HEK293 (cell line): Measurements from ENCODE around the gene STX10.

Experiments
- CTCF ChIA-PET: fragments of 350-600 bp; formaldehyde crosslinking; extraction: SDS; loops from one replicate; lab custom pipeline; 2021; ENCODE audit warnings: antibody characterized with exemption; lab: Yijun Ruan, JAX
- POLR2A ChIA-PET: fragments of 300-600 bp; formaldehyde crosslinking; extraction: SDS; loops from one replicate; lab custom pipeline; 2020; ENCODE audit warnings: antibody characterized with exemption, inconsistent platforms; lab: Yijun Ruan, JAX
- H3K27ac ChIP-seq: fragments of 200-500 bp; sonication (Bioruptor generic); 2 replicates; pipeline ENCODE4 v1.5.1; 2014; ENCODE audit warnings: low read depth, low read length, control low read depth, inconsistent platforms; ENCODE audit errors: extremely low read depth
- H3K36me3 ChIP-seq, 2 experiments: fragments of 200-500 bp in 1 of 2; sonication (Bioruptor generic) in 1 of 2; 1 replicate in 1 of 2; 2 replicates in 1 of 2; pipeline ENCODE4 v1.5.1; 2014 to 2017; ENCODE audit warnings: inconsistent platforms in 2 of 2, low read length in 2 of 2; ENCODE audit not compliant: control insufficient read depth in 2 of 2, insufficient read depth in 1 of 2
- H3K4me1 ChIP-seq: fragments of 200-500 bp; sonication (Bioruptor generic); 2 replicates; pipeline ENCODE4 v1.5.1; 2014; ENCODE audit warnings: mild to moderate bottlenecking, low read length, inconsistent platforms; ENCODE audit not compliant: control insufficient read depth, insufficient read depth
- H3K4me3 ChIP-seq: 2 replicates; pipeline ENCODE4 v1.5.1; 2011; ENCODE audit warnings: low read depth, mild to moderate bottlenecking, control low read depth, low read length, moderate library complexity
- H3K9me3 ChIP-seq: fragments of 200-500 bp; sonication (Bioruptor generic); 2 replicates; pipeline ENCODE4 v1.5.1; 2014; ENCODE audit warnings: low read depth, low read length, inconsistent platforms; ENCODE audit not compliant: control insufficient read depth, insufficient read depth
- GLIS2 ChIP-seq: fragments of 450-650 bp; formaldehyde crosslinking; IDR thresholded peaks from 2 replicates; pipeline ENCODE4 v1.5.1; 2016; ENCODE audit warnings: missing biosample characterization, missing genetic modification characterization
- HOXC10 ChIP-seq: sonication (generic); formaldehyde crosslinking; IDR thresholded peaks from 2 replicates; pipeline ENCODE4 v1.8.1; 2023; ENCODE audit warnings: mild to moderate bottlenecking, missing genetic modification reagents
- IKZF3 ChIP-seq: fragments of 450-650 bp; IDR thresholded peaks from 2 replicates; pipeline ENCODE4 v1.5.0; 2018; ENCODE audit warnings: missing biosample characterization, mild to moderate bottlenecking, missing genetic modification characterization, moderate library complexity
- KLF10 ChIP-seq: fragments of 450-650 bp; IDR thresholded peaks from 2 replicates; pipeline ENCODE4 v1.5.1; 2018; ENCODE audit warnings: missing biosample characterization, mild to moderate bottlenecking, missing genetic modification characterization
- KLF9 ChIP-seq: fragments of 450-650 bp; formaldehyde crosslinking; IDR thresholded peaks from 2 replicates; pipeline ENCODE4 v1.5.1; 2016; ENCODE audit warnings: missing biosample characterization, missing genetic modification characterization, low read depth
- PRDM1 ChIP-seq: fragments of 450-650 bp; formaldehyde crosslinking; IDR thresholded peaks from 2 replicates; pipeline ENCODE4; 2016; ENCODE audit warnings: missing biosample characterization, missing genetic modification characterization
- ZBTB20 ChIP-seq: fragments of 450-650 bp; formaldehyde crosslinking; IDR thresholded peaks from 2 replicates; pipeline ENCODE4 v1.5.1; 2016; ENCODE audit warnings: missing biosample characterization, missing genetic modification characterization
- ZBTB8A ChIP-seq: fragments of 450-650 bp; formaldehyde crosslinking; IDR thresholded peaks from 2 replicates; pipeline ENCODE4 v1.5.1; 2016; ENCODE audit warnings: missing biosample characterization, missing genetic modification characterization
- ZNF10 ChIP-seq: fragments of 450-650 bp; formaldehyde crosslinking; IDR thresholded peaks from 2 replicates; pipeline ENCODE4 v1.5.1; 2017; ENCODE audit warnings: missing biosample characterization, missing genetic modification characterization
- ZNF112 ChIP-seq: fragments of 450-650 bp; formaldehyde crosslinking; IDR thresholded peaks from 2 replicates; pipeline ENCODE4 v1.5.0; 2017; ENCODE audit warnings: missing biosample characterization, missing genetic modification characterization
- ZNF140 ChIP-seq: fragments of 450-650 bp; formaldehyde crosslinking; IDR thresholded peaks from 2 replicates; pipeline ENCODE4 v1.5.1; 2016; ENCODE audit warnings: missing biosample characterization, missing genetic modification characterization
- ZNF169 ChIP-seq: fragments of 450-650 bp; formaldehyde crosslinking; IDR thresholded peaks from 2 replicates; pipeline ENCODE4 v1.5.1; 2016; ENCODE audit warnings: missing biosample characterization, missing genetic modification characterization
- ZNF184 ChIP-seq: fragments of 450-650 bp; IDR thresholded peaks from 2 replicates; pipeline ENCODE4 v1.5.1; 2018; ENCODE audit warnings: missing biosample characterization, mild to moderate bottlenecking, missing genetic modification characterization
- ZNF211 ChIP-seq: fragments of 450-650 bp; formaldehyde crosslinking; IDR thresholded peaks from 2 replicates; pipeline ENCODE4 v1.5.1; 2016; ENCODE audit warnings: low read depth, missing biosample characterization, missing genetic modification characterization
- ZNF292 ChIP-seq: fragments of 450-650 bp; formaldehyde crosslinking; IDR thresholded peaks from 2 replicates; pipeline ENCODE4 v1.5.1; 2016; ENCODE audit warnings: low read depth, missing biosample characterization, missing genetic modification characterization, borderline replicate concordance
- ZNF335 ChIP-seq: fragments of 450-650 bp; formaldehyde crosslinking; conservative IDR thresholded peaks from 2 replicates; pipeline ENCODE4 v1.5.1; 2016; ENCODE audit warnings: missing biosample characterization, missing genetic modification characterization
- ZNF350 ChIP-seq: fragments of 450-650 bp; formaldehyde crosslinking; IDR thresholded peaks from 2 replicates; pipeline ENCODE4 v1.5.0; 2017; ENCODE audit warnings: missing biosample characterization, mild to moderate bottlenecking, missing genetic modification characterization
- ZNF354C ChIP-seq: fragments of 450-650 bp; formaldehyde crosslinking; IDR thresholded peaks from 2 replicates; pipeline ENCODE4 v1.5.1; 2016; ENCODE audit warnings: missing biosample characterization, missing genetic modification characterization, low read depth, borderline replicate concordance
- ZNF37A ChIP-seq: fragments of 450-650 bp; IDR thresholded peaks from 2 replicates; pipeline ENCODE4 v1.5.1; 2018; ENCODE audit warnings: missing biosample characterization, missing genetic modification characterization
- ZNF473 ChIP-seq: fragments of 450-650 bp; formaldehyde crosslinking; IDR thresholded peaks from 2 replicates; pipeline ENCODE4 v1.5.1; 2017; ENCODE audit warnings: missing biosample characterization, missing genetic modification characterization
- ZNF514 ChIP-seq: fragments of 450-650 bp; formaldehyde crosslinking; IDR thresholded peaks from 2 replicates; pipeline ENCODE4 v1.5.1; 2016; ENCODE audit warnings: missing biosample characterization, missing genetic modification characterization
- ZNF561 ChIP-seq: fragments of 450-650 bp; IDR thresholded peaks from 2 replicates; pipeline ENCODE4 v1.5.1; 2018; ENCODE audit warnings: missing biosample characterization, missing genetic modification characterization, borderline replicate concordance
- ZNF571 ChIP-seq: fragments of 450-650 bp; formaldehyde crosslinking; IDR thresholded peaks from 2 replicates; pipeline ENCODE4 v1.5.0; 2017; ENCODE audit warnings: missing biosample characterization, missing genetic modification characterization
- ZNF600 ChIP-seq: fragments of 450-650 bp; formaldehyde crosslinking; IDR thresholded peaks from 2 replicates; pipeline ENCODE4 v1.5.1; 2016; ENCODE audit warnings: missing biosample characterization, missing genetic modification characterization
- ZNF624 ChIP-seq: fragments of 450-650 bp; formaldehyde crosslinking; IDR thresholded peaks from 2 replicates; pipeline ENCODE4 v1.5.1; 2017; ENCODE audit warnings: missing biosample characterization, missing genetic modification characterization
- ZNF76 ChIP-seq: fragments of 450-650 bp; formaldehyde crosslinking; IDR thresholded peaks from 2 replicates; pipeline ENCODE4; 2016; ENCODE audit warnings: low read depth, missing biosample characterization, missing genetic modification characterization, borderline replicate concordance
- ZNF768 ChIP-seq: fragments of 450-650 bp; formaldehyde crosslinking; IDR thresholded peaks from 2 replicates; pipeline ENCODE4 v1.5.1; 2018; ENCODE audit warnings: missing biosample characterization, mild to moderate bottlenecking, missing genetic modification characterization
- ZNF777 ChIP-seq: fragments of 450-650 bp; formaldehyde crosslinking; IDR thresholded peaks from 2 replicates; pipeline ENCODE4 v1.5.1; 2017; ENCODE audit warnings: missing biosample characterization, missing genetic modification characterization, borderline replicate concordance
- TF ChIP-seq, protein P1 (sequence below): fragments of 450-650 bp; IDR thresholded peaks from 2 replicates; pipeline ENCODE4 v1.5.1; 2018; ENCODE audit warnings: missing biosample characterization, missing genetic modification characterization
- TF ChIP-seq, protein P2 (sequence below): fragments of 450-650 bp; formaldehyde crosslinking; IDR thresholded peaks from 2 replicates; pipeline ENCODE4 v1.5.1; 2016; ENCODE audit warnings: missing biosample characterization, missing genetic modification characterization, borderline replicate concordance
- TF ChIP-seq, protein P3 (sequence below): fragments of 450-650 bp; formaldehyde crosslinking; IDR thresholded peaks from 2 replicates; pipeline ENCODE4 v1.5.1; 2017; ENCODE audit warnings: missing biosample characterization, mild to moderate bottlenecking, missing genetic modification characterization, moderate library complexity

The STX10 gene

DNA sequence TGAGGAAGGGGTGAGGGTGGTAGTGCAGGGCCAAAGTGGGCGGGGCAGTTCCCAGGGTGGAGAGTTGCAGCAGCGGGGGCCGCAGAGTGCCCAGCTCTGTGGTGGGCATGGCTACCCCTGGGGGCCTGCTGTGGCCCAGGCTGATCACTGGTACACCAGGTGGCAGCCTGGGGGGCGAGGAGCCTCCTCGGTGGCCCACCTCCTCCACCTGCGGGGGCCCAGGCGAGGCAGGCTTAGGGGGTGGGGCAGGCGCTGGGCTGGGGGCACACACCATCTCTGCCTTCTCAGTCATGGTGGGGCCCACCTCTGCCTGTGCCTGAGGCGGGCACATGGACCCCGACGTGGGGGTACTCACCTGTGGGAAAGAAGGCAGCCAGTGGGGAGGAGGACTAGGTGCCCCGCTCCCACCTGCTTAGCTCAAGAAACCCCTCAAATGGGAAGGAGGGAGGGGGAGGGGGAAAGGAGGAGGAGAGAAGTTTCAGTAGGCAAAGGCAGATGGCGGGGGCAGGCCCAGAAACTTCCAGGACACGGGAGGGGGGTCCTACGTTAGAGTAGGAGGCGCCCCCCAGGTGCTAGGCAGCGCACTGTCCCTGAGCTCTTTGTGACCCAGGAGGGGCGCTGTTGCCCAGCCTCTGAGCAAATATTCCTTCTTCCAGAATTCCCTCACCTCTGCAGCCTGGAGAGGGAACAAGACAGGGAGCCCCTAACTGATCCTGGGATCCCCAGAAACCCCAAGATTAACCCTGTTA lies 49.2 kb downstream of the STX10 start:
- H3K36me3 ChIP-seq, result peaks cover 0 to 28% of the 10 kb centered on the region in 2 experiments; a peak in 2 of 3 replicates
- H3K4me1 ChIP-seq, result no peaks in the 10 kb centered on the region
- H3K4me3 ChIP-seq, result no peak overlapping the region
- H3K9me3 ChIP-seq, result no peaks in the 10 kb centered on the region
- POLR2A ChIA-PET, result interaction anchor here (0.6 to 1.2 kb wide), 3 partner anchors 54 to 213 kb away, joined by 3 to 5 read pairs (median 3); no protein-coding TSS in a partner anchor
- CTCF ChIA-PET, result interaction anchor here (0.7 to 1.5 kb wide), 3 partner anchors 40 to 137 kb away, joined by 3 to 11 read pairs (median 4); no protein-coding TSS in a partner anchor
- H3K27ac ChIP-seq, result no peak overlapping the region
- TF ChIP-seq ZNF777 (tag by site-specific recombination), result no peak
- no peak for TF ChIP-seq ZBTB20 (tag by site-specific recombination)
- peak; percentile 51; the same call in 1 of the 2 replicates for TF ChIP-seq GLIS2
- no peak for TF ChIP-seq HOXC10 (CRISPR knock-in tag)
- no peak for TF ChIP-seq PRDM1 (tag by site-specific recombination)
- no peak for TF ChIP-seq ZBTB8A (tag by site-specific recombination)
- TF ChIP-seq ZNF350 (tag by site-specific recombination), result no peak
- TF ChIP-seq, protein P1, sequence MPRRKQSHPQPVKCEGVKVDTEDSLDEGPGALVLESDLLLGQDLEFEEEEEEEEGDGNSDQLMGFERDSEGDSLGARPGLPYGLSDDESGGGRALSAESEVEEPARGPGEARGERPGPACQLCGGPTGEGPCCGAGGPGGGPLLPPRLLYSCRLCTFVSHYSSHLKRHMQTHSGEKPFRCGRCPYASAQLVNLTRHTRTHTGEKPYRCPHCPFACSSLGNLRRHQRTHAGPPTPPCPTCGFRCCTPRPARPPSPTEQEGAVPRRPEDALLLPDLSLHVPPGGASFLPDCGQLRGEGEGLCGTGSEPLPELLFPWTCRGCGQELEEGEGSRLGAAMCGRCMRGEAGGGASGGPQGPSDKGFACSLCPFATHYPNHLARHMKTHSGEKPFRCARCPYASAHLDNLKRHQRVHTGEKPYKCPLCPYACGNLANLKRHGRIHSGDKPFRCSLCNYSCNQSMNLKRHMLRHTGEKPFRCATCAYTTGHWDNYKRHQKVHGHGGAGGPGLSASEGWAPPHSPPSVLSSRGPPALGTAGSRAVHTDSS, result no peak
- TF ChIP-seq ZNF76 (tag by site-specific recombination), result no peak
- no peak for TF ChIP-seq ZNF473 (tag by site-specific recombination)
- TF ChIP-seq ZNF768, result no peak
- no peak for TF ChIP-seq ZNF184 (tag by site-specific recombination)
- TF ChIP-seq ZNF624, result no peak
- no peak for TF ChIP-seq ZNF354C (tag by site-specific recombination)
- no peak for TF ChIP-seq ZNF169 (tag by site-specific recombination)
- TF ChIP-seq ZNF211 (tag by site-specific recombination), result no peak
- no peak for TF ChIP-seq ZNF514
- TF ChIP-seq ZNF112, result no peak
- TF ChIP-seq ZNF140, result no peak
- no peak for TF ChIP-seq ZNF292 (tag by site-specific recombination)
- TF ChIP-seq ZNF37A (tag by site-specific recombination), result no peak
- TF ChIP-seq ZNF600 (tag by site-specific recombination), result peak; percentile 26; the same call in 1 of the 2 replicates
- TF ChIP-seq IKZF3 (tag by site-specific recombination), result 0 out of 2 replicates have a peak, but pooled peaks have one; percentile 61
- TF ChIP-seq ZNF561, result no peak
- no peak for TF ChIP-seq ZNF571
- TF ChIP-seq, protein P2, sequence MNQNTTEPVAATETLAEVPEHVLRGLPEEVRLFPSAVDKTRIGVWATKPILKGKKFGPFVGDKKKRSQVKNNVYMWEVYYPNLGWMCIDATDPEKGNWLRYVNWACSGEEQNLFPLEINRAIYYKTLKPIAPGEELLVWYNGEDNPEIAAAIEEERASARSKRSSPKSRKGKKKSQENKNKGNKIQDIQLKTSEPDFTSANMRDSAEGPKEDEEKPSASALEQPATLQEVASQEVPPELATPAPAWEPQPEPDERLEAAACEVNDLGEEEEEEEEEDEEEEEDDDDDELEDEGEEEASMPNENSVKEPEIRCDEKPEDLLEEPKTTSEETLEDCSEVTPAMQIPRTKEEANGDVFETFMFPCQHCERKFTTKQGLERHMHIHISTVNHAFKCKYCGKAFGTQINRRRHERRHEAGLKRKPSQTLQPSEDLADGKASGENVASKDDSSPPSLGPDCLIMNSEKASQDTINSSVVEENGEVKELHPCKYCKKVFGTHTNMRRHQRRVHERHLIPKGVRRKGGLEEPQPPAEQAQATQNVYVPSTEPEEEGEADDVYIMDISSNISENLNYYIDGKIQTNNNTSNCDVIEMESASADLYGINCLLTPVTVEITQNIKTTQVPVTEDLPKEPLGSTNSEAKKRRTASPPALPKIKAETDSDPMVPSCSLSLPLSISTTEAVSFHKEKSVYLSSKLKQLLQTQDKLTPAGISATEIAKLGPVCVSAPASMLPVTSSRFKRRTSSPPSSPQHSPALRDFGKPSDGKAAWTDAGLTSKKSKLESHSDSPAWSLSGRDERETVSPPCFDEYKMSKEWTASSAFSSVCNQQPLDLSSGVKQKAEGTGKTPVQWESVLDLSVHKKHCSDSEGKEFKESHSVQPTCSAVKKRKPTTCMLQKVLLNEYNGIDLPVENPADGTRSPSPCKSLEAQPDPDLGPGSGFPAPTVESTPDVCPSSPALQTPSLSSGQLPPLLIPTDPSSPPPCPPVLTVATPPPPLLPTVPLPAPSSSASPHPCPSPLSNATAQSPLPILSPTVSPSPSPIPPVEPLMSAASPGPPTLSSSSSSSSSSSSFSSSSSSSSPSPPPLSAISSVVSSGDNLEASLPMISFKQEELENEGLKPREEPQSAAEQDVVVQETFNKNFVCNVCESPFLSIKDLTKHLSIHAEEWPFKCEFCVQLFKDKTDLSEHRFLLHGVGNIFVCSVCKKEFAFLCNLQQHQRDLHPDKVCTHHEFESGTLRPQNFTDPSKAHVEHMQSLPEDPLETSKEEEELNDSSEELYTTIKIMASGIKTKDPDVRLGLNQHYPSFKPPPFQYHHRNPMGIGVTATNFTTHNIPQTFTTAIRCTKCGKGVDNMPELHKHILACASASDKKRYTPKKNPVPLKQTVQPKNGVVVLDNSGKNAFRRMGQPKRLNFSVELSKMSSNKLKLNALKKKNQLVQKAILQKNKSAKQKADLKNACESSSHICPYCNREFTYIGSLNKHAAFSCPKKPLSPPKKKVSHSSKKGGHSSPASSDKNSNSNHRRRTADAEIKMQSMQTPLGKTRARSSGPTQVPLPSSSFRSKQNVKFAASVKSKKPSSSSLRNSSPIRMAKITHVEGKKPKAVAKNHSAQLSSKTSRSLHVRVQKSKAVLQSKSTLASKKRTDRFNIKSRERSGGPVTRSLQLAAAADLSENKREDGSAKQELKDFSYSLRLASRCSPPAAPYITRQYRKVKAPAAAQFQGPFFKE, result no peak
- TF ChIP-seq KLF9 (tag by site-specific recombination), result peak; percentile 56
- TF ChIP-seq KLF10 (tag by site-specific recombination), result no peak
- TF ChIP-seq, protein P3, sequence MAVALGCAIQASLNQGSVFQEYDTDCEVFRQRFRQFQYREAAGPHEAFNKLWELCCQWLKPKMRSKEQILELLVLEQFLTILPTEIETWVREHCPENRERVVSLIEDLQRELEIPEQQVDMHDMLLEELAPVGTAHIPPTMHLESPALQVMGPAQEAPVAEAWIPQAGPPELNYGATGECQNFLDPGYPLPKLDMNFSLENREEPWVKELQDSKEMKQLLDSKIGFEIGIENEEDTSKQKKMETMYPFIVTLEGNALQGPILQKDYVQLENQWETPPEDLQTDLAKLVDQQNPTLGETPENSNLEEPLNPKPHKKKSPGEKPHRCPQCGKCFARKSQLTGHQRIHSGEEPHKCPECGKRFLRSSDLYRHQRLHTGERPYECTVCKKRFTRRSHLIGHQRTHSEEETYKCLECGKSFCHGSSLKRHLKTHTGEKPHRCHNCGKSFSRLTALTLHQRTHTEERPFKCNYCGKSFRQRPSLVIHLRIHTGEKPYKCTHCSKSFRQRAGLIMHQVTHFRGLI (tag by site-specific recombination), result no peak
- TF ChIP-seq ZNF335 (tag by site-specific recombination), result no peak
- no peak for TF ChIP-seq ZNF10
